Suppressor macrophage (primary cell): ENCODE measurements around the gene SERPINA4.

Experiments used
- DNase-seq, 4 experiments: peaks; one replicate each; pipeline ENCODE4 v3.0.0-alpha.2; 2020 to 2022

The SERPINA4 gene

GRCh38 chr14:94617366-94617941 is 56.2 kb downstream of the SERPINA4 start:
- DNase-seq = no peak

GRCh38 chr14:94617988-94618822 is 57.0 kb downstream of the SERPINA4 start:
- no peak for DNase-seq

- DNase-seq = no peak
Observed at GRCh38 chr14:94619297-94619696, 58.1 kb downstream of the SERPINA4 start.
